ENCODE data around the gene DUSP6. TPM values are rescaled to one million over a fixed set of nuclear protein-coding genes. Genes with fewer than 3 reads are reported as not detected.

The DUSP6 gene
- polyA plus RNA-seq, 1 donor from 2014 or later = 44.3 TPM

- TF ChIP-seq POLR2AphosphoS5 (IDR thresholded peaks at IDR 0.05) (no peak), CTCF (IDR thresholded peaks at IDR 0.05; ENCODE audit: poor library complexity, severe bottlenecking) (no peak), SMC3 (conservative IDR thresholded peaks at IDR 0.05; ENCODE audit: poor library complexity) (no peak), EZH2 (IDR thresholded peaks at IDR 0.05; ENCODE audit: borderline replicate concordance, insufficient read depth, low read length, poor library complexity, severe bottlenecking) (no peak), EP300 (conservative IDR thresholded peaks at IDR 0.05; ENCODE audit: poor library complexity, severe bottlenecking) (no peak), MXI1 (conservative IDR thresholded peaks at IDR 0.05; ENCODE audit: poor library complexity, severe bottlenecking) (no peak), REST (IDR thresholded peaks at IDR 0.05; ENCODE audit: borderline replicate concordance) (no peak), RAD21 (conservative IDR thresholded peaks at IDR 0.05) (no peak), TAF1 (IDR thresholded peaks at IDR 0.05; ENCODE audit: low read depth) (no peak)
- no peaks in the 10 kb centered on the region for H3K27me3 ChIP-seq (ENCODE audit: insufficient read depth, low read depth, low read length)
- H3K9ac ChIP-seq (ENCODE audit: low read length) = no peak overlapping the region
- no peak overlapping the region for H3K27ac ChIP-seq (ENCODE audit: low read length)
- H3K79me2 ChIP-seq (replicated peaks; ENCODE audit: insufficient read depth, low read length) = no peaks in the 10 kb centered on the region
- no peak overlapping the region for H2AFZ ChIP-seq (ENCODE audit: low read depth, low read length)
- no peaks in the 10 kb centered on the region for H3K9me2 ChIP-seq (ENCODE audit: insufficient read depth, low read length)
- H3K9me3 ChIP-seq (ENCODE audit: low read length) = no peaks in the 10 kb centered on the region
- H3K4me3 ChIP-seq (ENCODE audit: low read length) = no peak overlapping the region
- no peaks in the 10 kb centered on the region for H4K20me1 ChIP-seq (ENCODE audit: insufficient read depth)
- no peaks in the 10 kb centered on the region for H3K36me3 ChIP-seq (ENCODE audit: insufficient read depth, low read length)
- no peak overlapping the region for H3K4me2 ChIP-seq (ENCODE audit: low read length)
- no peaks in the 10 kb centered on the region for H3F3A ChIP-seq (ENCODE audit: insufficient read depth, low read length, poor library complexity, severe bottlenecking)
These were observed 31.6 kb downstream of the DUSP6 start for GRCh38 chr12:89320735-89321134.

- TF ChIP-seq RAD21 (conservative IDR thresholded peaks at IDR 0.05) = no peak
- no peak for TF ChIP-seq CTCF (IDR thresholded peaks at IDR 0.05; ENCODE audit: poor library complexity, severe bottlenecking)
- no peak for TF ChIP-seq REST (IDR thresholded peaks at IDR 0.05; ENCODE audit: borderline replicate concordance)
- no peak for TF ChIP-seq MXI1 (conservative IDR thresholded peaks at IDR 0.05; ENCODE audit: poor library complexity, severe bottlenecking)
- no peak for TF ChIP-seq POLR2AphosphoS5 (IDR thresholded peaks at IDR 0.05)
- TF ChIP-seq EZH2 (IDR thresholded peaks at IDR 0.05; ENCODE audit: borderline replicate concordance, insufficient read depth, low read length, poor library complexity, severe bottlenecking) = no peak
- TF ChIP-seq EP300 (conservative IDR thresholded peaks at IDR 0.05; ENCODE audit: poor library complexity, severe bottlenecking) = no peak
- no peak overlapping the region for H2AFZ ChIP-seq (ENCODE audit: low read depth, low read length)
These were observed 32.7 kb downstream of the DUSP6 start for GRCh38 chr12:89319606-89320005.

More at GRCh38 chr12:89319606-89320005, 32.7 kb downstream of the DUSP6 start:
- Histone ChIP-seq H3K27ac (ENCODE audit: low read length) (no peak overlapping the region), H3K4me2 (ENCODE audit: low read length) (no peak overlapping the region), H3K9me2 (ENCODE audit: insufficient read depth, low read length) (no peaks in the 10 kb centered on the region), H3K4me3 (ENCODE audit: low read length) (no peak overlapping the region), H3K27me3 (ENCODE audit: insufficient read depth, low read depth, low read length) (no peaks in the 10 kb centered on the region), H3K9ac (ENCODE audit: low read length) (no peak overlapping the region), H3K36me3 (ENCODE audit: insufficient read depth, low read length) (no peaks in the 10 kb centered on the region), H4K20me1 (ENCODE audit: insufficient read depth) (no peaks in the 10 kb centered on the region), H3K79me2 (replicated peaks; ENCODE audit: insufficient read depth, low read length) (no peaks in the 10 kb centered on the region), H3K9me3 (ENCODE audit: low read length) (no peaks in the 10 kb centered on the region), H3F3A (ENCODE audit: insufficient read depth, low read length, poor library complexity, severe bottlenecking) (no peaks in the 10 kb centered on the region)

Data from neural cell (in vitro differentiated cells).